ENCODE results near the gene MON1B.
"Not testable (repeated sequence)": the region's sequence is repeated elsewhere in the genome, so short reads cannot be mapped to it uniquely, and the experiment has no call there.

The MON1B gene

DNA sequence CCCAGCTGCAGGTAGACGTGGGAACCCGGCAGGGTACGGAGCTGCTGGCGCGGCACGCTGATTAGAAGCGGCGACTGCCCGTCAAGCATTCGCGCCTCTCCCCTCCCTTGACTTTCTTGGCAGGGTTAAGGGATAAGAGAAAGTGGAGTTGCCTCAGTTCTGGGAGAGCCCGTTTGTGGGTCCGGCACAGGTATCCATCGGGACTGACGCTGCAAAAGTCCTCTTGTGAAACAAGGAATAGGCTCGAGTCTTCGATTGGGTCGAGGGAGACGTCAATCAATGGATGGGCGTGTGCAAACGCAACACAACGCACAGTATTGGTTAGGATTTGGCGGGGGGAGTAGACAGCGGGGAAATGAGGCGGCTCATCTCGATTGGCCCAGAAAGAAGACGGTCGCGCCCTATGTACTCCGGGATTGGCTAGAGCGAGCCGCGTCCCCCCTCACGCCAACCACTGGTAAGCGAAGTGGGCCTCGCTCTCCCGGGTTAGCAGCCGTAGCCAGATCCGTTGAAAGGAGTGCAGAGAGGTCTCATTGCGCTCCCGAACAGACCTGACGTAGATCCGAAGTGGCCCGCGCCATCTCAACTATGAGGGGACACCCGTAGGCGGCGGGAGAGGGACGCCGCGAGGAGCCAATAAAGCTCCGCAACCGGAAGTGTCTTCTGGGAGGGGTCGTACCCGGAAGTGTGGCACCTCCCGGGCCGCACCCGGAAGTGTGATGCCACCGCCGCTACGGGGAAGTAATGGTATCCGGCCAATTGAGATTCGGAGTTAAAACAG is at the start of gene MON1B:
Gene MON1B (plus strand): TSS at position 713 of the 781 bp plus-strand sequence. CDS start 296 bp downstream, outside the sequence.
- DNase-seq (ENCODE audit: low spot score) = peak; percentile 98

DNA sequence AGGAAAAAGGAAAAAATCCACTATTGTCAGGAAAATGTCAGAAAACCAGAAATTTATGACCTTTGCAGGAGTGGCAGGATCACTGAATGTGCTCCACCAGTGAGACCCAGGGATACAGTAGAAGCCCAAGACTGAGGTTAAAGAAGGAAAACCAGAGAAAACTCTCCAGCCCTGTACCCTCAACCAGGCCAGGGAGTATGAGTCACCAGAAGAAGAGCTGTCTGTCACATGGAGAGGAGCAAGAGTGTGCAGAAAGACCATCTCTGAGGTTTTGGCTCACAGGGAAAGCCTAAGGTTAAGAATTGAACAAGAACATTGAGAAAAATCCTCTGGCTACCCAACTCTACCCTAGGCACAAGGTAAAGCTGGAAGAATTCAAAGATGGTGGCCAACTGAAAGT is 47.6 kb upstream of the MON1B start:
- no peak for DNase-seq (ENCODE audit: low spot score)

DNA sequence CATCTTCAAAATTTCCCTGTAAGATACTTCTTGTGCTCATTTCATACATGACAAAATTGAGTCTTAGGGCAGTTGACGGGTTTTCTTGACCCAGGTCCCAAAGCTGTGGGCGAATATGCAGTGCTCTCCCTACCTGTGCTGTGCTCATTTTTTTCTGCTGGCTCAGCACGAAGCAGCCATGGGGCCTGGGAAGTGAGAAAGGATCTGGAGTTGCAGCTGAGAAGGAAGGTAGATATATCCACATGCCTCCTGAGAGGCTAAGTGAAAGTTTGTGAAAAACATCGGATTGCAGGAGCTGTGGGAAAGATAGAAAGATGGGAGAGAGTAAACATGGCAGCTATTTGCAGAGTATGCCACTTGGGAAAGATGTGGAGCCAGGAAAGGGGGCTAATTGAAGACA is 42.9 kb upstream of the MON1B start:
- no peak for DNase-seq (ENCODE audit: low spot score)

DNA sequence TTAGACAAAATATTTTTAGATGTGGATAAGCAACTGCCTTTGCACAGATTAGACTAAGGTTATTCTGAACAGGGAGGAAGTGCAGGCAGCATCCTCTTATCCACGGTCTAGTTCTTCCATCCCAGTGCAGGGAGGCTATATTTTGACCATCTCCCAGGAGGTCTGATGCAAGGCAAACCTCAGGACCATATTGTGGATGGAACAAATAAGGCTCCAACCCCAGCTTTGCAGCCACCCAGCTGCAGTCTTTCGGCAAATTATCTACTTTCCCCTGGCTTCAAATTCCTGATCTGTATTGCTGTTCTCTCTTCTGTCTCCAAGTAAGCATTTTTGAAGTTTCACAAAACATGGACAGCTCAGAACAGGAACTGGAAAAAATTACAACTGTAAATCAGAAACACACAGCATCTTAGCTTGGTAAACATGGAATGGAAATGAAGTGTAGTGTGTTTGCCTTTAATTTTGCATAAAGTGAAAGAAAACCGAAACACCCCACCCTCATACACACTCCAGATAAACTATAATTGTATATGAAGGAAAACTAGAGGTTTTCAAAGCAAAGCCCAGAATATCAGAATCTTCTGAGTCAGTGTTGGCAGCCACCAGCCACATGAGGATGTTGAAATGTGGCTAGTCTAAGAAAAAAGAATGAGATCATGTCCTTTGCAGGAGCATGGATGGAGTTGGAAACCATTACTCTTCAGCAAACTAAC is 33.5 kb upstream of the MON1B start:
- DNase-seq (ENCODE audit: low spot score) = no peak

DNA sequence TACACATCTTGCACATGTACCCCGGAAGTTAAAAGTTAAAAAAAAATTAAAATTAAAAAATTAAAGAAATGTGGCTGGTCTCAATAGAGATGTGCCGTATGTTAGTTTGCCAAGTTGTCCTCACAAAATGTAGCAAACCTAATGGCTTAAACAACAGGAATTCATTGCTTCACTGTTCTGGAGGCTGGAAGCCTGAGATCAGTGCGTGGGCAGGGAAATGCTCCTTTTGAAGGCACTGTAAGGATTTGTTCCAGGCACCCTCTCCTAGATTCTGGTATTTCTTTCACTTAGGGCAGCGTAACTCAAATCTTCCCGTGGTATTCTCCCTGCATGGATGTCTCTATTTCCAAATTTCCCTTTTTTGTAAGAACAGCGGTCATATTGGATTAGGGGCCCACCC is 32.7 kb upstream of the MON1B start:
- no peak for DNase-seq (ENCODE audit: low spot score)

DNA sequence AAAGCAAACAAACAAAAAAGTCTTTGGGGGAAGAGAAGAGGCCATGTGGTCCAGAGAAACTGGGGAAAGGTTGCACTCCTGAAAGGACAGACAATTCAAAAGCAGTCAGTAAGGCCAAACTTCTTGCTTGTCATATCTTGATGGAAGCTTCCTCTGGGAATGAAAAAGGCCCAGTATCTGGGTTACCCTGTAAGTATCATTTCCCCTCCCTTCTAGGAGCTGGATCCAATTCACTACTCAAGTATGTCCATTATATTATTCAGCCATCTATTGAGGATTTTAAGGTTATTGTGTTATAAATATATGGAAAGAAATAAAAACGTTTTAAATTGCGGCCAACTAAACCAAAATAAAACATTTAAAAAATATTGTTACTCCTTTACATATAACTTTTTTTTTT is 26.0 kb upstream of the MON1B start:
- no peak for DNase-seq (ENCODE audit: low spot score)

DNA sequence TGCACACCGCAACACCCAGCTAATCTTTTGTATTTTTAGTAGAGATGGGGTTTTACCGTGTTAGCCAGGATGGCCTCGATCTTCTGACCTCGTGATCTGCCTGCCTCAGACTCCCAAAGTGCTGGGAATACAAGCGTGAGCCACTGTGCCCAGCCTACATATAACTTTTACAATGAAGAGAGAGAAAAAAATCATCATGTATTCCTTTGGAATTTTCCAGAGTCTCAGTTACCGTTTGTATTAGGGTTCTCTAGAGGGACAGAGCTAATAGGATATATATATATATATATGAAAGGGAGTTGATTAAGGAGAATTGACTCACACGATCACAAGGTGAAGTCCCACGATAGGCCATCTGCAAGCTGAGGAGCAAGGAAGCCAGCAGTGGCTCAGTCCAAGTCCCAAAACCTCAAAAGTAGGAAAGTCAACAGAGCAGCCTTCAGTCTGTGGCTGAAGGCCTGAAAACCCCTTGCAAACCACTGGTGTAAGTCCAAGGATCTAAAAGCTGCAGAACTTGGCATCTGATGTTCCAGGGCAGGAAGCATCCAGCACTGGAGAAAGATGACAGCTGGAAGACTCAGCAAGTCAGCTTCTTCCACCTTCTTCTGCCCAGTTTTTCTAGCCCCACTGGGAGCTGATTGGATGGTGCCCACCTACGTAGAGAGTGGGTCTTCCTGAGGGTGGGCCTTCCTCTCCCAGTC is 25.3 kb upstream of the MON1B start:
- DNase-seq (ENCODE audit: low spot score) = not testable (repeated sequence)

DNA sequence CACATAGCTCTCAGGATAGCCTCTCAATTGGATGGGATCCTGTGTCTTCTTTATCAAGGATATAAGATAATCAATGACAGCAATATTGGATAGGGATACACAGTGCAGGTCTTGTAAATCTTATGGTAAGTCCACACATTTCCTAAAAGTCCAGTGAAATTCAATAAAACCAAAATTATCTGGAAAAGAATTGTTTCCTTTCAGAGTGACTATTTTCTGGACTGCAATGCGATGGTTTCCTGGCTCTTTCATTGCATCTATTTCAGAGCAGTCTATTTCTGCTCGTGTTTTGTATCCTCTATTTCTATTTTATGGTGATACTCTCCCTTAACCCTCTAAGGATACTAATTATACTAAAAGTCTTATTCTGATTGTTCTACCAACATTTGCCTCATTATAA is 24.3 kb upstream of the MON1B start:
- DNase-seq (ENCODE audit: low spot score) = no peak

DNA sequence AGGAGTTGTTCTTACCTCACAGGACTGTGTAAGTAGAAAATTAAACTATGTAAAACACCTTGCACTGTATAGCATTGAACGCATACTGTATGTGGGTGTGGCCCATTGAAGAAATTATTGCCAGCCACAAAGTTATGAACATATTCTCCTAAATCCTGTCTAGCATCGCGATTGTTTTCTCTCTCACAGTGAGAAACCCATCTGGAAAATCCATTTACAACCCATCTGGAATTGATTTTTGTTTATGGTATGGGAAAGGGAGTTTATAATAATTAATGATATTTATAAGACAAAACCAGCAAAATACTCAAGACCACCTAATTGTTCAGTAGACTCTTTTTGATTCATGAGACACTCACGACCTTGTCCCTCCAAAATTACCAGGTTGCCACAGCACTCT is 22.1 kb upstream of the MON1B start:
- no peak for DNase-seq (ENCODE audit: low spot score)

DNA sequence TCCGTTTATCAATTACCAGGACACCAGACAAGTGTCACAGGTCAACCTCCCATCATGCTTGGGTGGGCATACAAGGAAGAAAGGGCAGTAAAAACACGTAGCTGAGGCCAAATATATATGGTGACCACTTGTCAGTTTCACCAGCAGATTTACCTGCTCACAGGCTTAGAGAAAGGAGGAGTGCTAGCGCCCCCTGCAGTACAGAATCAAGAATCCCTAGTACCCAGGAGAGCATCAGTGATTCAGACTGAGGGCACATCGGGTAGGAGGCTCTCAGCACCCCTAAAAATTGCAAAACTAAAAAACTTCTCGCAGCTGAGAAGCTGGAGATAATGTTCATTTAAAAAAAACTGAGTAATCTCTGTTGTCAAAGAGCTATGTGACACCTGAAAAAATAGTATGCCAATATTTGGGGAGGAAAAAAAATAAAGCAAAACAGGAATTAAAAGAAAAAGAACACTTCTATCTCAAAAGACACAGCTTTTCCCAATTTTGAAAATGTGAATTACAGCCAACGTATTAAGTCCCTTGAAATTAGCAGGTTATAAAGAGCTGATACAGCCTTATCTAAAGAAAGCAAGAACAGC is 21.2 kb upstream of the MON1B start:
- DNase-seq (ENCODE audit: low spot score) = peak; percentile 54

DNA sequence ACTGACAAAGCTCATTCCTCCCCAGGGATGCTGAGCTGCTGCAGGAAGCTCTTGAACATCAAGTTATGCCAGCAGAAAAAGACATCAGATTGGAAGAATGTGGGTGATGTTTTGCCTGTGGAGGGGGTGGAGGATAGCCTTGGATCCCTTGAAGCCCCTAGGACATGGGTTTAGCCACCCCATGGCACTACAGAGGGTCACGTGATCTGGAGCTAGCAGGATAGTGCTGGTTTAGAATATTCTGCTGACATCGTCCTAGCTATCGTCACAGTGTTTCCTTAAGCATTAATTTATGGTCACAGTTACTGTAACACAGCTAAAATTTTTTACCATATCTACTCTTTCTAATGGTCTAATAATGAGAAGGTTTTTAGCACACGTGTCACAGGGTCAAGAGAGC is 20.2 kb upstream of the MON1B start:
- no peak for DNase-seq (ENCODE audit: low spot score)

DNA sequence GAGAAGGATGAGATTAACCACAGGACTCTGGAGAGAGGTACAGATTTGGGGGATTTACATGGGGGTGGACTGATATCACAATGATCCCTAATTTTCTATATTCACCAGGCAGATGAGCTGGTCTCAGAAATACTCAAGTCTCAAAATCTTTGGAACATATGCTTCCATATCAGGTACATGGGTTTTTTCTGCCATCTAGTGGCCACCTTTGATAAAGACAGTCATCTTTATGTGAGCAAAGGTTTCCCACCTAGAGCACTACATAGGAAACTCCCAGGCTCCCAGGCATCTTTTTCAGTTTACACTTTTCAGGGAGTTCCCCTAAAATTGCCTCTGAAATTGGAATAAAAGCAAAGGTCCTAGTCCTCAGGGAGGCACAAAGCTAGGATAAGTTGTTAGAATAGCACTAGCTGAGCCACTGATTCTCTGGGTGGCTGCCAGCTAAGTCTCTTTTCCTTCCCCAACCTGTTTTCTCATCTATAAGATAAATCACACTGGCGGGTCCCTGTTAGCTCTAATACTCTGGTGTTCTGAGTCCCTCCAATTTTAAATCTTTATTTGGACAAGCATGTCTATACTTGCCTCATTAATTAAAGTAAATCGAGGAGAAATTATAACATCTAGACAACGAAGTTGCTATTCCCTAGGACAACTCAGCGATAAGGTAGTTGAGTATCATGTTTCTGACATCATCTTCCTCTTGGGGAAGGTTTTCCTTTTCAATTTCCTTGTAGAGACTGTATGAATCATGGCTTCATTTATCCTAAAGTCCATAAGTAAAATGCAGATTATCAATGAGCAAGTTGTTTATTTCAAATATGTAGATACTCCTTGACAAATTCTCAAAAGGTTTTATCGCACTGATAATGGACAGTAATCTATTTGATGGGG is 19.0 kb upstream of the MON1B start:
- DNase-seq (ENCODE audit: low spot score) = peak; percentile 28

DNA sequence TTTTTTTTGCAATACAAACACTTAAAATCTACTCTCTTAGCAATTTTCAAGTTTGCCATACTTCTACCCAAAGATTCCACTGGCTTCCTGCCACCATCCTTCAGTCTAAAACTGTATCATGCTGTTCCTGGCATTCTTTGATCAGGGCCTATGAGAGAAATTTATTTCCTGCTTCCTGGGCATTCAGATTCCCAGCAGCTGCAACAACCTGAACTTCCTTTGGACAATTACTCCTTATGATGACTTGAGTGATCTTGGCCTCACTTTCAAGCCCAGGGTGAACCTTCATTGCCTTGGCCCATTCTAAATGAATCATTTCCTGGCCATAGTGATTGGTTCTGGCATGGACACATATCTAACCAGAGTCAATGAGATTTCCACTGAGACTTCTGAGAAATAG is 18.0 kb upstream of the MON1B start:
- no peak for DNase-seq (ENCODE audit: low spot score)

DNA sequence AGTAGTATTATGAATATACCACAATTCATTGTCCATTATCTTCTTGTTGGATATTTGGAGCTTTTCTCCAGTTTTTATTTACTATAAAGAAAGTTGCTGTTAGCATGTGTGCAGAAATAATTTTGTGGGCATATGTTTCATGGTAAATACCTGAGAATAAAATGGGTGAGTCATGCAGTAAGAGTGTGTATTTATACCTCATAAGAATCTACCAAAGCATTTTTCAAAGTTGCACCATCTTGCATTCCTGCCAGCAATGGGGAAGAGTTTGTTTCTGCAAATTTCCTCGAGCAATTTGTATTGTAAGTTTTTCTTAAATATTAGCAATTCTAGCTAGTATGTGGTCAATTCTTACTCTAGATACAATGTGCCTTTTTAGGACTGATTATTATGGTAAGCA is 7.9 kb upstream of the MON1B start:
- DNase-seq (ENCODE audit: low spot score) = no peak

DNA sequence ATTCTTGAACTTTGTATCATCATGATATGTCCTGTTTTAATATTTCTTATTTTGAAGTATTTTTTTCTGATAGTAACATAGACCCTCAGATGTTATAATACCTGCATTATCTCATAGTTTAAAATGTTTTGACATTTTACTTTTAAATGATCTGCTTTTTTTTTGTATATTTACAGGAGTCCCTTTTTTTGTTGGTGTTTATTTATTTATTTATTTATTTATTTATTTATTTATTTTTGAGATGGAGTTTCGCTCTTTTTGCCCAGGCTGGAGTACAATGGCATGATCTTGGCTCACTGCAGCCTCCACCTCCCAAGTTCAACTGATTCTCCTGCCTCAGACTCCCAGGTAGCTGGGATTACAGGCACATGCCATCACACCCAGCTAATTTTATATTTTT is 4.7 kb upstream of the MON1B start:
- not testable (repeated sequence) for DNase-seq (ENCODE audit: low spot score)

DNA sequence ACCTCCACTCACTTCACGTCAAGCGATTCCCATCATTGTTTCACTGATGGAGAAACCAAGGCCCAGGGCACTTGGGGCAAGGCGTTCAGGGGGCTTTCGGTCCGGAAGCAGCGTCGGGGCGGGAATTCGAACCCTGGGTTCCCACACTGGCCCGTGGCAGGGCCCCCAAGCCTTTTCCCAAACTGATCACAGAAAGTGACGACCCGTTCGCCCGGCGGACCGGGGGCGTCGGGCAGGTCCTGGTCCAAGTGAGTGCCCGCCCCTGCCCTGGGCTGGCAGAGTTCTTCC is 856 bp upstream of the MON1B start:
- DNase-seq (ENCODE audit: low spot score) = no peak

DNA sequence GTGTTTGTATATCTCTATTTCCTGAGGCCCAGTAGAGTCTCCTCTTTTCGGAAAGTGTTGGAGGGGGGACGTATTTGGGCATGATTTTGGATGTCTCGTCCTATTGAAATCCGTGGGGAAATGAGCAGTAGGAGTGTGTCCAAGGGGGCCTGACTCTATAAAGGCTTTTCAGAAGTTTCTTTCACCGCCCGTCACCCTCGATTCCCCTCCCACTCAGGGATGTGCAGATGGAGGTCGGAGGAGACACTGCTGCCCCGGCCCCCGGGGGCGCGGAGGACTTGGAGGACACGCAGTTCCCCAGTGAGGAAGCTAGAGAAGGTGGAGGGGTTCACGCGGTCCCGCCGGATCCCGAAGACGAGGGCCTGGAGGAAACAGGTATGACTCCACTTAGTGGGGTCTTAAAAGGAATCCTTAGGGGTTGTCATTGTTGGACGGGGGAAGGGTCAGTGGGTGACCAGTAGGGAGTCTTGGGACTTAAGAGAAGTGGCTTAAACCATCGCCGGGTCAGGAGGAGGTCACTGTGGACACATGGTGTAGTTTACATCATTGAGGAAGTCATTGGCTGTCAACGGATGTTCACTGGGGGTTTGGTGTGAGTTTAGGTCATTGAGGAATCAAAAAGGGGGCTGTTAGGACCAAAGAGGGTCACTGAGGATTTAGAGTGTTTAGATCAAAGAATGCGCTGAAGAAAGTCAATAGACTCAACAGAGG is 424 bp downstream of the MON1B start:
- DNase-seq (ENCODE audit: low spot score) = no peak

DNA sequence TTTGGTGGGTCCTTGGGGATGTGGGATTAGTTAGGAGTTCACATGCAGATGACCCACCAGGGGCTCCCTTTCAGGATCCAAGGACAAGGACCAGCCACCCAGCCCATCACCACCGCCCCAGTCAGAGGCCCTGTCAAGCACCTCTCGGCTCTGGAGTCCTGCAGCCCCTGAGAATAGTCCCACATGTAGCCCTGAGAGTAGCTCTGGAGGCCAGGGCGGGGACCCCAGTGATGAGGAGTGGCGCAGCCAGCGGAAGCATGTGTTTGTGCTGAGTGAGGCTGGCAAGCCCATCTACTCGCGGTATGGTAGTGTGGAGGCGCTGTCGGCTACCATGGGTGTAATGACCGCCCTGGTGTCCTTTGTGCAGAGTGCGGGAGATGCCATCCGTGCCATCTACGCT is 2.4 kb downstream of the MON1B start:
- no peak for DNase-seq (ENCODE audit: low spot score)

DNA sequence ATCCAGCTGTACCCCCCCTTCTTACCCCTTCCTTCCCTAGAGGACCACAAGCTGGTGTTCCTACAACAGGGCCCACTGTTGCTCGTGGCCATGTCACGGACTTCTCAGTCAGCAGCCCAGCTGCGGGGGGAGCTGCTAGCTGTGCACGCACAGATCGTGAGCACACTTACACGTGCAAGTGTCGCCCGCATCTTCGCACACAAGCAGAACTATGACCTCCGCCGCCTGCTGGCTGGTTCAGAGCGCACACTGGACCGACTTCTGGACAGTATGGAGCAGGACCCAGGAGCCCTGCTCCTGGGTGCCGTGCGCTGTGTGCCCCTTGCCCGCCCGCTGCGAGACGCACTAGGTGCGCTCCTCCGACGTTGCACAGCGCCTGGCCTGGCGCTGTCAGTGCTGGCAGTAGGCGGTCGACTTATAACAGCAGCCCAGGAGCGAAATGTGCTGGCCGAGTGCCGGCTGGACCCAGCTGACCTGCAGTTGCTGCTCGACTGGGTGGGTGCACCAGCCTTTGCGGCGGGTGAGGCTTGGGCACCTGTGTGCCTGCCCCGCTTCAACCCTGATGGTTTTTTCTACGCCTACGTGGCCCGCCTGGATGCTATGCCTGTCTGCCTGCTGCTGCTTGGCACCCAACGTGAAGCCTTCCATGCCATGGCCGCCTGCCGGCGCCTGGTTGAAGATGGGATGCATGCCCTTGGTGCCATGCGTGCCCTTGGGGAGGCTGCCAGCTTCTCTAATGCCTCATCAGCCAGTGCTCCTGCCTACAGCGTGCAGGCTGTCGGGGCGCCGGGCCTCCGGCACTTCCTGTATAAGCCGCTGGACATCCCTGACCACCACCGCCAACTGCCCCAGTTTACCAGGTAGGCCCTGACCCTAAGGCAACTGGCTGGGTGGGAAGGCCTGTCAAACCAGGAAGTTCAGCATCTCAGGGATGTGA is 3.6 kb downstream of the MON1B start:
- no peak for DNase-seq (ENCODE audit: low spot score)

DNA sequence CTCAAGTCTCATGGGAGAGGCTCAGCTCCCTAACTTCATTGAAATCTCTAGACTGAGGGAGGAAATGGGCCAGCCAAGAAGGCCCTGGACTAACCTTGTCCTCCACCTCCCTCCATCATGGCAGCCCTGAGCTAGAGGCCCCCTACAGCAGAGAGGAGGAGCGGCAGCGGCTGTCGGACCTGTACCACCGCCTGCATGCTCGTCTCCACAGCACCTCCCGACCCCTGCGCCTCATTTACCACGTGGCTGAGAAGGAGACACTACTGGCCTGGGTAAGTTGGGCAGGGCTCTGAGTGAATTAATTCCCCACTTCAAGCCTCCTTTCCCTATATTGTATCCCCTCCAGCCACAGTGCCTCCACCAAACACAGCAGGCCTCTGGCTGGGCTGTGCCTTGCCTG is 4.4 kb downstream of the MON1B start:
- DNase-seq (ENCODE audit: low spot score) = no peak

All from HuH-7 (cell line).